ENCODE results near the gene KIF2C.

Gene KIF2C

GRCh38 chr1:44784094-44785028, 44.7 kb downstream of the KIF2C start:
- no peaks in the 10 kb centered on the region for H4K20me1 ChIP-seq (ENCODE audit: insufficient read depth, low read length)
- peak overlapping the region; percentile 64 for H3K27ac ChIP-seq (ENCODE audit: low read length)
- no peaks in the 10 kb centered on the region for H3K27me3 ChIP-seq (ENCODE audit: low read depth, low read length)
- peaks cover 12% of the 10 kb centered on the region for H3K36me3 ChIP-seq (replicated peaks; ENCODE audit: low read depth, low read length)
- H2AFZ ChIP-seq (ENCODE audit: low read depth, low read length), result peak overlapping the region; percentile 46; the same call in 1 of the 2 replicates
- no peaks in the 10 kb centered on the region for H3K9me3 ChIP-seq (ENCODE audit: insufficient read depth, low read length)
- peak overlapping the region; percentile 84 for H3K4me3 ChIP-seq (ENCODE audit: low read length)
- TF ChIP-seq CTCF (IDR thresholded peaks at IDR 0.05; ENCODE audit: low read depth, low read length) (peak; percentile 42), EZH2phosphoT487 (IDR thresholded peaks at IDR 0.05; ENCODE audit: low read depth) (no peak)
- peaks cover 27% of the 10 kb centered on the region for H3K4me1 ChIP-seq (ENCODE audit: low read length)
- no peaks in the 10 kb centered on the region for H3K79me2 ChIP-seq (ENCODE audit: low read length)
- H3K9ac ChIP-seq (ENCODE audit: low read length), result peak overlapping the region; percentile 73
- peak overlapping the region; percentile 88 for H3K4me2 ChIP-seq (ENCODE audit: low read length)

- TF ChIP-seq EZH2phosphoT487 (IDR thresholded peaks at IDR 0.05; ENCODE audit: low read depth) (no peak), CTCF (IDR thresholded peaks at IDR 0.05; ENCODE audit: low read depth, low read length) (no peak; the same call in none of the 2 replicates)
- Histone ChIP-seq H3K27ac (ENCODE audit: low read length) (peak overlapping the region; percentile 42; the same call in 1 of the 2 replicates), H2AFZ (ENCODE audit: low read depth, low read length) (no peak overlapping the region; the same call in 1 of the 2 replicates), H3K4me1 (ENCODE audit: low read length) (peaks cover 27% of the 10 kb centered on the region), H3K4me2 (ENCODE audit: low read length) (peak overlapping the region; percentile 88), H3K9ac (ENCODE audit: low read length) (peak overlapping the region; percentile 73; the same call in 1 of the 2 replicates), H3K27me3 (ENCODE audit: low read depth, low read length) (no peaks in the 10 kb centered on the region), H3K4me3 (ENCODE audit: low read length) (peak overlapping the region; percentile 84), H3K36me3 (replicated peaks; ENCODE audit: low read depth, low read length) (peaks cover 12% of the 10 kb centered on the region), H3K9me3 (ENCODE audit: insufficient read depth, low read length) (no peaks in the 10 kb centered on the region), H4K20me1 (ENCODE audit: insufficient read depth, low read length) (no peaks in the 10 kb centered on the region), H3K79me2 (ENCODE audit: low read length) (no peaks in the 10 kb centered on the region)
These were observed 45.4 kb downstream of the KIF2C start for GRCh38 chr1:44785029-44785380.

- Histone ChIP-seq H3K27ac (ENCODE audit: low read length) (0 out of 2 replicates have a peak overlapping the region, but pooled peaks have one; percentile 8), H3K9ac (ENCODE audit: low read length) (peak overlapping the region; percentile 73), H3K4me3 (ENCODE audit: low read length) (peak overlapping the region; percentile 84), H3K4me1 (ENCODE audit: low read length) (peaks cover 27% of the 10 kb centered on the region), H3K36me3 (replicated peaks; ENCODE audit: low read depth, low read length) (peaks cover 12% of the 10 kb centered on the region), H3K9me3 (ENCODE audit: insufficient read depth, low read length) (no peaks in the 10 kb centered on the region), H4K20me1 (ENCODE audit: insufficient read depth, low read length) (no peaks in the 10 kb centered on the region), H3K4me2 (ENCODE audit: low read length) (peak overlapping the region; percentile 88), H2AFZ (ENCODE audit: low read depth, low read length) (peak overlapping the region; percentile 63; the same call in 1 of the 2 replicates), H3K27me3 (ENCODE audit: low read depth, low read length) (no peaks in the 10 kb centered on the region), H3K79me2 (ENCODE audit: low read length) (no peaks in the 10 kb centered on the region)
- no peak for TF ChIP-seq CTCF (IDR thresholded peaks at IDR 0.05; ENCODE audit: low read depth, low read length)
- no peak for TF ChIP-seq EZH2phosphoT487 (IDR thresholded peaks at IDR 0.05; ENCODE audit: low read depth)
These were observed 46.0 kb downstream of the KIF2C start for GRCh38 chr1:44785501-44786137.

Measured in OCI-LY3 (cell line).